ENCODE results near the gene RNF167.

GRCh38 chr17:4946312-4946976, 6.4 kb downstream of the RNF167 start:
- TF ChIP-seq TARDBP (IDR thresholded peaks at IDR 0.05) (no peak), FOXK2 (IDR thresholded peaks at IDR 0.05) (no peak), L3MBTL2 (conservative IDR thresholded peaks at IDR 0.05) (no peak), NFRKB (IDR thresholded peaks at IDR 0.05) (no peak)

All from HEK293T (cell line).